T1000 (cell line): Measurements from ENCODE around the gene NRG3.

Experiments
- DNase-seq: peaks from one replicate; lab custom pipeline; 2025; ENCODE audit warnings: mixed read lengths; lab: John Stamatoyannopoulos, UW

NRG3 gene

DNA sequence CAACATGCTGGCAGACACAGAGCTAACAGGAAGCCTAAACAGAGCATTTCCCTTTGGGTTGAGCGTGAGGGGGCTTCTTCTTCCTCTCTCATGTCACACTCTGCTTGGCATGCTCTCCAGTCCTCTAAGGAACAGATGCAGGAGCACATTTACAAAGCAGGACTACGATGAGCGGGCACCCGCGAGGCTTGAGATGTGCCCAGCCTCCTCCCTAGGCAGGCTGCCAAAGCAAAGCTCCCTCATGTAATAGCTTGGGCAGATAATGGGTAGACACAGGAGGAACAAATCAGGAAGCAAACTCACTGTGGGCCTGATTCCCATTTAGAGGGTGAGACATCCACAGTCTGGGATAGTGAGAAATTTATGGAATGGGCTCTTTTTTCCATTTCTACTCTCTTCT lies 519.1 kb downstream of the NRG3 start:
- DNase-seq = peak; percentile 3

DNA sequence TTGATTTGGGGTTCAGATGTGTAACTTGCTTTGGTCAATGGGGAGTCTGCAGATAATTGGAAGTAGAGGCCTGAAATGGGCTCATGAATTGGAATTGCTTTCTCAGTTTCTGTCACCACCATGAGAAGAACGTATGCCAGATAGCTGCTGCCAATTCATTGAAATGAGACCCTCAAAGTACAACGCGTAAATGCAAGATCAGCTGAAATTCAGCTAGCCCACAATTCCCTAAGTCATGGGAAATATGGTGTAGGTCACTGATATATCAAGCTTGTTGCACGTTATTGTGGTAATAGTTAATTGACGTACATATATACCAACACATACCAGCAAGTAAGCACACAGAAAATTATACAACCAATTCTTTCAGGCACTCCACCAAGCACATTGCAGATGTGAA lies 520.0 kb downstream of the NRG3 start:
- DNase-seq = no peak

DNA sequence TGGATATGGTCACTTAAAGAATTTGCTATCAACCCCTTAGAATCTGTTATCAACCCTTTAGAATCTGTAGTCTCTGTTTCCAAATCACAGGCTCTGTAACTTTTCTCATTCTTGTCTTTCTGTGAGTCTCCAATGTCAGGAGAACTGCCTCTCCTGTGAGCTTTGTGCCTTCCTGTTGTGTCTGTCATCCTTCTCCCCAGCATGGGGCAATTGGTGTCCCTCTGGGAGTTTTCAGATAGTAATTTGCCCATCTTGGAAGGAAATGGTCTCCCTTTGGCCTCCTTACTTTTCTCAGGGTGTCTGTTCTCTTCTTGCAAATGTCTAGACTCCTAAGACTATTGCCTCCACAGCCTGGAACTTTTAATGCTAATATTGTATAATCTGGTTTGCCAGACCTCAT lies 521.9 kb downstream of the NRG3 start:
- no peak for DNase-seq

DNA sequence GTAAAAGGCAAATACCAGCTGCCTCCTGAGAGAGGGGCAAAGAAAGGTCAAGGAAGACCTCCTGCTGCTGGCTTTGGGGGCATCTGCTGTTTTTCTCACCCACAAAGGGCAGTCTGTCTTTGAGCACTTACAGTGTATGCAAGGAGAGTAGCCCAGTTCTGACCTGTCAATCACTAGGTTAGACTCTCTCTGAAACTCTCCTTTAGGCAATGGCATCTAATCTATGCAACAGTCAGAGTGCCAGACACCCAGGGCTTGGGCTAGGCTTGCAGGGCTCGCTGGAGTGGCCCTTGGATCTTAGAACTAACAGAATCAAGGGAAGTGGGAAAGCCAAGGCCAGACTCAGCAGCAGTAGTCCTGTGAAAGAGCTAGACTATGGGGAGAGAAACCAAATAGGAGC lies 522.9 kb downstream of the NRG3 start:
- no peak for DNase-seq

DNA sequence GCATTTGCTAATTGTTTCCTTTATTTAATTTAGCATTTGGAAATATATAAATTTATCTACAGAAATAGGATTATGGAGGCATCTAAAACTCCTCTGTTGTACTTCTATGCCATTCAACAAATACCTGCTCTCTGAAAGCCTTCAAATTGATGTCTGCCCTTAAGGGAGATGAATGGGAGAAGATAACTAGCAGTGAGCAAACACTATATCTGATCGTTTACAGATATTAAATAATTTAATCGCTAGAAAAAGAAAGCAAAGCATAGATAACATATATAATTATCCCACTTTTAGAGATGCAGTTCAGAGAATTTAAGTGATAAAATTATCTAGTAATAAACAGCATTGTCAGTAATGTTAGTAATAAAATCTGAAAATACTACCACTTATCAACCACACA lies 524.9 kb downstream of the NRG3 start:
- no peak for DNase-seq

DNA sequence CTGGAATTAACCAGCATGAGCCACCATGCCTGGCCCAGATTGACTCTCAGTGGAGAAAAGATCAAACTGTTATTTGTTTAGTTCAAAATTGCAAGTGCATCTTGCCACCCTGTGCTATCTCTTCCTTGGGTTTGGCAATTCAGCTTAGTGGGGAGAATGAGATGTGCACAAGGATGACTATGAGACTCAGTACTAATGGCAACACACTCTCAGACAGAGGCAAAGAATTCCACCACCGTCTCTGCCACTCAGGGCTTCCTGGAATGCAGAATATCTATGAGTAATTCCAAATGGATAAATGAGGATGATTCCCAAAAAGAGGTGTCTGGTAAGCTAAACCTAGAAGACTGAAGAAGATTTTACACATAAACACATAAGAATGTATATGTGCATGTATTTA lies 525.8 kb downstream of the NRG3 start:
- DNase-seq = no peak

DNA sequence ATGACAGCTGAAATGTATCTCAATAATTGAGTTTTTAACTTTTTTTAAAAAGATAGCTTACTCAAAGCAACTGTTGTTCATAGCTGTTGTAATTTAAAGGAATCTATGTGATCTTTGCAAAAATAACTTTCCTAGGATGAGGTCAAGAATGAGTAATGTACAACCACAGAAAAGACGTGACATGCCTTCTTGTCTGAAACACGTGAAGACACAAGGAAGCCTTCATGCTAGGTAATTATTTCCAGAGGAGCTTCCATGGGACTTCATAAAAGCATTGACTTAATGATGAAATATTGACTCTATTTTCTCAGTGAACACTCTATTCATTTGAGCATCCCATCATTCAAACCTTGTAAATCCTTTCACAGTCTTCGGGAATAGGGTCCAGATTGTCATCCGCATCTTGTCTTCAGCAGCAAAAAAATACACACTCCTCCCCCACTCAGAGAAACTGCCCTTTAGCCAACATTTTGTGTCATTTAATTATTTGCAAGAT lies 528.0 kb downstream of the NRG3 start:
- no peak for DNase-seq

DNA sequence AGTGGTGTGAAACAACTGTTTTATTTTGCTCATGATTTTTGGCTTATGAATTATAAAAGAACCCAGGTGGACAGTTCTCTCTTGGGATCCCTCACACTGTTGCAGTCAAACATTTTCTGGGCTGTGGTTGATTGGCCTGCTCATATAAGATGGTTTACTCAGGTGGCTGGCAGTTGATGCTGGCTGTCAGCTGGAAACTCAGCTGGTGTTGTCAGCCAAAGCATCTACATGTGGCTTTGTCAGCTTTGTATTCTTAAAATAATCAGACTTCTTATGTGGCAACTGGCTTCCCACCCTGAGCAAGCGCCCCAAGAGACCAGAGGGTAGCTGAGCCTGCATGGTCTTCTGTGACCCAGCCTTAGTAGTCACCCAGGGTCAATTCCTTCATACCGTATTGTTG lies 534.7 kb downstream of the NRG3 start:
- no peak for DNase-seq

DNA sequence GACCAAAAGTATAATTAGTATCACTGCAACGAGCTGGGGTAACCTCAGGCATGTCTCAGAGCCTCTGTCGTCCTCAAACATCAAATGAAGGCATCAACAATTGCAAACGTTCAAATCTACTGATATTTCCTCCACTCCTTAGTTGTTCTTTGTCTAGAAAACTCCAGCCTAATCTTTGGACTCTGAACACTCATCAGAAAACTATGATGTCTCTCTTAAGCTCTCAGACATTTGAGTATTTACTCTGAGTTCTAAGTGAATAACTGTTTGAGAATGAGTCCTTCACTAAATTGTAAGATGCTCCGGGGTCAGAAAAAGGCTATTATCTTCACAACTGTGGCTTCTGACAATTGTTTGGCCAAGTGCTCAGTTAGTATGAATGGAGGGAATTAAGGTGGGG lies 536.4 kb downstream of the NRG3 start:
- DNase-seq = no peak

DNA sequence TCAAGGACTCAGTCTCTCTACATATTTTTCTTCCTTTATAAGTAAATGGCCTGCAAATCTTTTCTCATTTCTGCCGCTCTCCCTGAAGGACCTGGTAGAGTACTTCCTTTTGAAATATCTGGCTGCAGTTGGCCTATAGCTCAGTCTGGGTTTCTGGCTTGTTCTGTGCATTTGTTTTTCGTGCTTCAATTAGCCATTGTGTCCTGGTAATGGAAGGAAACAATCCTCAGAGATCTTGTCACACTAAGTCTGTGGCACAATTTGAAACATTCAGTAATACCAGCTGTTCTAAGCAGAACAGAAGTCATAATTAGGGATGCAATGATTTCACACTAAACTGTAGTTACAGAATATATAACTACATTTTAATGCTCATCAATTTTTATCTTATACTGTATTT lies 545.0 kb downstream of the NRG3 start:
- no peak for DNase-seq

DNA sequence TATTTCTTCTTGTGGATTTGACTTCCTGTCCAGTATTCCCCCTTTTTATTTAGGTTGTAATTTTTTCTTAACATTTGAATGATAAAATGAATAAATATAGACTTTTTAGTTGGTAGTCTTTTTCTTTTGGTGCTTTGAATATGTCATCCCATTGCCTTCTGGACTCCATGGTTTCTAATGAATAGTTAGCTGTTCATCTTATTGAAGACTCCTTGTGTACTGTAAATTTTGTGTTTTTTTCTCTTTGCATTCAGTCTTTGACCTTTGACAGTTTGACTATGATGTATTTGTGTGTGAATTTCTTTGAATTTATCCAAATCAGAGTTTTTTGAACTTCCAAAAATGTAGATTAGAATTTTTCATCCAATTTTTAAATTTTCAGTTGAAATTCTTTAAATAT lies 554.3 kb downstream of the NRG3 start:
- no peak for DNase-seq

DNA sequence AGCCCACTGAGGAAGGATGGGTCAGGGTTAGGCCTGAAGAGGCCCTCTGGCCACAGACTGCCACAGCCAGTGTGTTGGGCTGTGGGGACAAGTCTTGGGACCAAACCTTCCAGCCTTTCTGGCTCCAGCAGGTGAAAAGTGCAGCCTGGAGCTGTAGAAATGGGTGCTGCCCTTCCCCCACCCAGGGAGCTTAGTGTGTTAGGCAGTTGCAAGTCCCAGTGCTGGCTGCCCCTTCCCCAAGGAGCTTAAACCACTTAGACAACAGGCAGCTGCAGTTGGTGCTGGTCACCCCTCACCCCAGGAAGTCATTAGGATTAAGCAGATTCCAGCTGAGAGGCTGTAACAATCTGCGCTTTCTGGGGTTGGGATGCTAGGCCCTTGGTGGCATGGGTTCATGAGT lies 563.3 kb downstream of the NRG3 start:
- no peak for DNase-seq

DNA sequence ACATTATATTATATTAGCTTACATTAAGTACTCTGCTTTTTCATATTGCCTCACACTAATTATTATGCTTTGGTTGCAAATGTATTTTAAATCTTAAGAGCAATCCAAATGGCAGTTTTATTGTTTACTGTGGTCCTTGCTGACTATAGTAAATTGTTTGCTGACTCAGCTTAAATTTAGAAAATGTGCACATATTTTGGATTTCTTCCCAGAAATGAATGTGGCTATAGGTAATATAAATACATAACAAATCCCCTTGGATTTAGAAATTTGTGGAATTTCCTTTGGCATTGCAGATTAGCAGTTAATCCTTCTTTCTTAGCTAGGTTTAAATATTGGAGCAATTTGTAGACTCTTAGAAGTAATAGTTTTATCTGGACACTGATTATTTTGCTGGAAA lies 565.8 kb downstream of the NRG3 start:
- DNase-seq = no peak

DNA sequence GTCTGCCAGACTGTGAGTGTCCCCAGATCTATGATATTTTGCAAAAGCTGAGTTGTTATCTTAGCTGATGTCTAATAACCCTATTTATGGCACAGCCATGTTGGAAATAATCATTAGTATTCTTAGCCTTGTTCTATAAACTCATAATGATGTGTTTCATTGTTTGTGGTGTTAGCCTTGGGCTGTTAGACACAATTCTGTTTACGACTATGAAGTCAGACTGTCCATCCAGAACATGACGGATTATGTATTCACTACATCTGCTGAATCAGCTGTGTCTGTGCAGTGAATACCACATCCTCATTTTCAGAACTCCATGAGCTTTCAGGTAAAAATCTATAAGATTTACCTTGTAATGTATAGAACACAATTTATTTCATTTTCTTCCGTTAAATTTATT lies 577.1 kb downstream of the NRG3 start:
- no peak for DNase-seq

DNA sequence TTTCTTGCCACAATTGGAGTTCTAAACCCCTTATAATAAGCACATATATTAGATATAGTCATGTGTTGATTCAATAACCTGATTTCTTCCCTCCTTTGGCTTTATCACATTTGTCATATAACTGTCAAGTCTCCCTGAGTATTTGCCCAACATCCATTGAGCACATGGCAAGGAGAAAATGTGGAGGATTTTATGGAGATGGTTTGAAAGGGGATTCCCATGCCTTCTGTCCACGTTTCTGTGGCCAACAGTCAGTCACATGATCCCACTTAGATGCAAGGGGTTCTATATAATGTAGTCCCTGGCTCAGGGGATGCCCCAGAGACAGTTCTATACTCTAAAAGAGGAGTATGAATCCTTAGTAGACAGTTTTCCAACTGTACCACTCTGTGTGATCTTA lies 577.7 kb downstream of the NRG3 start:
- no peak for DNase-seq

DNA sequence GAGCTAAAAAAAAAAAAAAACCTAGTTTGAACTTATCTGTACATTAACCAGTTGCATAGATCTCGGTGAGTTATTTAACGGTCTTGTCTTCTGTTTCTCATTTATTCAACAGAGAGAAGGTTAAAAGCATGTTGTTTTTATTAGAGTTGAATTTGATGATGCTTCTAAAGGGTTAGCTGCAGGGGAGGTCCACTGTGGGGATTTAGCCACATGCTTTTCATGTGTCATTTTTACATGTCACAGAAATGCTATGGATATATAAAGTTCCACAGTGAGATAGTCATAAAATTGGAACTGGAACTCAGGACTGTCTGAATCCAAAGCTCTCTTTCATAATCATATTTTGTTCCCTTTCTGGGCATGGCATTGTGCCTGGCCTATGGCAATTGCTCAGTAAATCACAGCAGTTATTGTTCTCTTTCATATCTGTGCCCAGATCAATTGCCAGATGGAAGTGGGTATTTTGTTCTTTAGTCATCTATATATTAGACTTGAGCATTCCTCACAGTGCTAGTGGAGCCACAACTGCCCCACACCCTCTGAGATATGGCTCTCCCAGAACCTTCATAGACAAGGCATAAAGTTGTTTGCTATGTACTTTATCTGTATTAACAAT lies 578.8 kb downstream of the NRG3 start:
- DNase-seq = no peak

DNA sequence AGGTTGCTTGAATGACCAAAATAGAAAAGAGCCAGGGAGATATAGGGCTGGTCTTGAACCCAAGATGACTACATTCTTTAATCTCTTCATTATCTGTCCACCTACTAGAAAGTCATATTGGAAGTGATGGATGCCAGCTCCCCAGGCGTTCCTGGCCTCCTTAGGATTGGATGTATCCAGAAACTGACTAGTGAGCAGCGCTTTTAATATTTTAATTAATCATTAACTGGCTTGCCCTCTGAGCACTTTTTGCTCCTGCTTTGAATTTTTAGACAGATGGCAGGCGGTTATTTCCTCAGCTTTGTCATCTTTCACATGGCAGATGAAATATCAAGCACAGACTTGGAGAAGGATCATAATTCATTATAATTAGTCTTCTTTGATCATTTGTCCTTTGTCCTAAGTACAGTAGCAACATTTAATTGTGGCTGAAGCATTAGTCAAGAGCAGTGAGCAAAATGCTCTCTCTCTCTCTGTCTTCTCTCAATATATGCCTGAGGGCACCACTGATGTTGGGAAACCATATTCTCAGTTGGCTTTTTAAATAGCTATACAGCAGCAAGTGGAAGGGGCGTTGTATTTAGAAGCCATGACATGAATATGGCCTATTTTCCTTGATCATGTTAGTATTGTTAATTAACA lies 588.0 kb downstream of the NRG3 start:
- DNase-seq = no peak

DNA sequence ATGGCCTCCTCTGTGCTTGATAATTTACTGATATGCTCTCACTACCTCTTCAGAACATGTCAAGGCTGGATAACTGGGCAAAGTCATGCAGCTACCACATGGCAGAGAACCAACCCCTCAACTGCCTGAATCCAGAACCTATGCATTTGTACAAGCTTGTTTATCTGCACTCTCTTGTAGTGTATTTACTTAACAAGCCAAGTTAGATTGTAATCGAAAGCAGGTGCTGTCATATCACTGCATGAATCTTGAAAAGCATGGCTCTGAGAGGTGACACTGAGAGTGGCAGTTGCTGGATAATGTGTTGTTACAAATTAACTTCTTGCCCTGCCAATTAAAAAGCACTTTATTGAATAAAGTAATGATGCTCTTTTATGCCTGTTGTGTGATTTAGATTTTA lies 588.6 kb downstream of the NRG3 start:
- DNase-seq = no peak

DNA sequence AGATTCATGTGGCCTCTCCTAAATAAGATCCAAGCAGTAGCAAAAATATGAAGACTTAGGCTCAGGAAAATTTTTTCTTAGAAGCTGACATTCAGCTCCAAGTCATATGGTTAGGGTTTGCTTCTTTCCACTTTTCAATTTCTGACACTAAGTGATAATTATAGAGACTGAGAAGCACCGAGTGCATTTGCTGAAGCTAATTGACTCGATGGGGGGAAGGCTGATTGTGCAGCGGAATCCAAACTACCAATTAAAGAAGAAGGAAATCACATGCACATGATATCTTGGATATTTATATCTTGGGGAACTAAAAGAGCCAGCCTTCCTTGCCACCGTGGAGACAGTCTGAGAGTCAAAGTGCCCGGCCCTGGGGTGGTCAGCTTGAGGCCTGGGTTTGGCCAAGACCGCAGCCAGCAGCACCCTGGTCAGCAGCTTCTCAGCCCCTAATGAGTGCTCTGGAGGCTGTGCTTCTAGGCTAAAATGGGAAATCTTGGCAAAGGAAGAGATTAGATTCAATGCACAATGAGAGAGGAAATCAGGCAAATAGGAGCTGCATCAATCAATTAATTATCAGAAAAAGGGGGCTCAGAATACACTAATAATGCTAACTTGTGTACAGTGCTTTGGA lies 589.3 kb downstream of the NRG3 start:
- DNase-seq = no peak

DNA sequence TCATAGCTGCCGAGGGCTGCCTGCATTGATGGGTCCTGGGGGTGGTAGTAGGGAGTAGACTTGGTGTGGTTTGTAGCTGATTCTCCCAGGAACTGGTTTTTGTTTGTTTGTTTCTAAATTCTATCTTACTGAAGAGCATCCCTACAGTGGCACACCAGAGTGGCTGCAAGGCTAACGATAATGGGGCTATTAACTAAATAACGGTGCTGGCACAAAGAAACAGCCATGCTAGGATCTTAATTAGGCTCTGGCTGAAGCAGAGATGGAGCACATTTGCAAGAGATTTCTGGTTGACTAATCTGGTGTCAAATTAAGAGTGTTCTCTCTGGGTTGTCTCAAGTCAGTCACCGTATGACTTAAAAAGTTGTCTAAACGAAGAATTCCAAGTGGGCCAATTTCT lies 590.0 kb downstream of the NRG3 start:
- no peak for DNase-seq

DNA sequence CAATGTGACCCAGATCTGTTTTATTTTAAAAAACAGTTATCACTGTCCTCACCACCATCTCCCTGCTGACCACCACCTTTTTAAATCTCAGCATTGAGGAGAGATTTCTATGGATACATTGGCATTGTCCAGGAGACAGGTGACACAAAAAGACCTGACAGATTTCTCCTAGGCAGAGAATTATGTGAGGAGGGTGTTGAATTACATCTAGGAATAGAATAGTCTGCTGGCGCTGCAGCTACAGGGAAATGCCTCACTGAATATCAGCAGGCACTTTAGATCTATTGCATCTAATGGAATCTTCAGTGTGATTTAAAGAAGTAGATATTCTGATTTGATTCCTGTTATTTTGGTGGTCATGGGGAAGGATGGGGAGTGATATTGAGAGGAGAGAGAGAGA lies 593.5 kb downstream of the NRG3 start:
- no peak for DNase-seq

DNA sequence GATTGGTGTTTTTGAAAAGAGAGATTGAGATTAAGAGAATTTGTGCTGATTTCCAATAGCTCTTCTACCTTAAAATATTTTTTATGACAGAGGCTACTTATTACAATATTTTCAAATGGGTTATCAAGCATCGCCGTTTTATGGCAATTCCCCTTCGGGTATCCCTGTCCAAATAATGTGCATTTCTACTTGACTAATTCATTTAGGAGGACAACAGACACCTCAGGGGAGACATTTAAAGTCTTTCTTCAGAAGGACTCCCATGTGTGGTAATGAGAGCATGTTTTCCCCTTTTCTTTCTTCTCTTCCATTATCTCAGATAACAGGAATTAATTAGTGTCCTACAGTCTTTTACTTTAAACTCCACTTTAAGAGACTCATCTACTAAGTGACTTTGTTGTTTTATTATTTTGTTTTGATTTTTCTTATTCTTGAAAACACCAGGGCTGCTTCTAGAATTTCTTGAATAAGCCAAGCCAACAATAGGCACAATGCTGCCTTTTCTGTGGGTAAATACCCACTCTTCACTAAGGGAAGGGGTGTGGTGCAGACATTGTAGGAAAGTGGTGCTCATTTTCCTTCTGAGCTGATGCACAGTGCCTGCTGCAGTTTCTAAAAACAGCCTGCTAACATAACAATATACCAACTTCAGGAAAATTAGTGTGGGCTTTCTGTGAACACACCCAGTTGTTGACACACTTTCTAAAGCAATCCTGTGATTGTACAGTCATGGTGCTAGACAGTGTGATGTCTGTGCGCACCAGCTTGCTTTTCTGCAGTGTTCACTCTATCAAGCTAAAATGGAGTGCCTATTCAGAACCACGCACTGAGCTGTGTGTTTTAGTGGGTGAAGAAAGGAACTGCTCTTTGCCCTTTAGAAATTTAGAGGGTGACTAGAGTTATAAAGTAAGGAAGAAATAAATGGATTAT lies 597.7 kb downstream of the NRG3 start:
- DNase-seq = no peak

DNA sequence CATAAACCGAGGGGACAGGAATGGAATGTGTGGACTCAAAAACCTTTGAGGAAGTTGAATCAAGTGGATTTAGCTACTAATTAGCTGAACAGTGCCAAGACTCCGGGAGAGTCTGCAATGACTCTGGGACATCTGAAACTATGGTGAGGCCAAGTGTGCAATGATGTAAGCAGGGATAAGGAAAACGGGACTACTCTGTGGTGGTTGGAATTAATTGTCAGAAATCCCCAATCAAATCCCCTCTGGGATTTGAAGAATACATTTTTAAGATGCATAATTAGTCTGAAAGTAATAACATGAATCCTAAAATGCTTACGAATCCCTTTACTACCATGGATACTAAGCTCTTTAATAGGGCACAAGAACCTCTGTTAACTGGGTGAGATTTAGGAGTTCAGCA lies 602.8 kb downstream of the NRG3 start:
- DNase-seq = no peak
